IMR-90 (cell line): ENCODE results near the gene ZSWIM5. TPM values are rescaled to one million over a fixed set of nuclear protein-coding genes. Genes with fewer than 3 reads are reported as not detected.

ENCODE experiments used
- ATAC-seq: fragments of 200-7000 bp; cut with Tn5 transposase; 2 replicates; pipeline ENCODE4 v1.9.1; 2020; ENCODE audit warnings: low read depth, mild to moderate bottlenecking, moderate library complexity
- BruUV-seq: library from RNA; stranded (reverse); fragments of 400-500 nt; replicated peaks from 2 replicates; lab custom pipeline; 2021; lab: Mats Ljungman, UMichigan
- CTCF ChIA-PET: fragments of 300-600 bp; formaldehyde crosslinking; extraction: SDS; loops from one replicate; lab custom pipeline; 2021; ENCODE audit warnings: antibody characterized with exemption; lab: Yijun Ruan, JAX
- POLR2A ChIA-PET: fragments of 300-600 bp; sonication (Branson Sonifier 250); formaldehyde crosslinking; loops from one replicate; lab custom pipeline; 2022; ENCODE audit warnings: antibody characterized with exemption; ENCODE audit not compliant: unreplicated experiment; lab: Charles Lee
- DNase-seq: peaks from one replicate; pipeline ENCODE4 v3.0.0; 2013
- H2AFZ ChIP-seq: replicated peaks from 2 replicates; pipeline ENCODE3; 2013; ENCODE audit warnings: low read length, mild to moderate bottlenecking; ENCODE audit not compliant: poor library complexity
- H2AK5ac ChIP-seq: 2 replicates; pipeline ENCODE4 v1.6.1; 2013; ENCODE audit warnings: low read depth, low read length, inconsistent platforms
- H2AK9ac ChIP-seq: replicated peaks from 2 replicates; pipeline ENCODE3; 2013; ENCODE audit warnings: mild to moderate bottlenecking, low read depth, low read length, moderate library complexity; ENCODE audit not compliant: poor library complexity
- H2BK120ac ChIP-seq: 2 replicates; pipeline ENCODE4 v1.6.1; 2013; ENCODE audit warnings: low read depth, low read length, inconsistent platforms
- H2BK15ac ChIP-seq: 3 replicates; pipeline ENCODE4 v1.6.1; 2013; ENCODE audit warnings: low read depth, low read length, inconsistent platforms
- H2BK20ac ChIP-seq: 2 replicates; pipeline ENCODE4 v1.6.1; 2013; ENCODE audit warnings: low read depth, mild to moderate bottlenecking, inconsistent platforms, low read length, moderate library complexity
- H2BK5ac ChIP-seq: 2 replicates; pipeline ENCODE4 v1.6.1; 2013; ENCODE audit warnings: mild to moderate bottlenecking, low read depth, low read length, inconsistent platforms; ENCODE audit not compliant: poor library complexity, severe bottlenecking
- H3K14ac ChIP-seq: replicated peaks from 2 replicates; pipeline ENCODE4 v1.6.1; 2013; ENCODE audit warnings: low read depth, low read length, inconsistent platforms
- H3K18ac ChIP-seq: 2 replicates; pipeline ENCODE4 v1.6.1; 2013; ENCODE audit warnings: low read depth, low read length, control low read depth
- H3K23ac ChIP-seq: 2 replicates; pipeline ENCODE4 v1.6.1; 2013; ENCODE audit warnings: low read depth, low read length, inconsistent platforms
- H3K27ac ChIP-seq: 2 replicates; pipeline ENCODE4 v1.5.1; 2013; ENCODE audit warnings: mild to moderate bottlenecking, control low read depth, low read length; ENCODE audit not compliant: insufficient read depth
- H3K27me3 ChIP-seq: 2 replicates; pipeline ENCODE4 v1.6.1; 2013; ENCODE audit warnings: low read length; ENCODE audit not compliant: control insufficient read depth, insufficient read depth
- H3K36me3 ChIP-seq: 2 replicates; pipeline ENCODE4 v1.6.1; 2013; ENCODE audit warnings: low read length, mixed read lengths; ENCODE audit not compliant: control insufficient read depth, insufficient read depth
- H3K4ac ChIP-seq: 2 replicates; pipeline ENCODE4 v1.6.1; 2013; ENCODE audit warnings: low read depth, low read length, inconsistent platforms
- H3K4me1 ChIP-seq: 2 replicates; pipeline ENCODE4 v1.6.1; 2013; ENCODE audit warnings: low read length, mixed read lengths; ENCODE audit not compliant: control insufficient read depth, insufficient read depth
- H3K4me2 ChIP-seq: 2 replicates; pipeline ENCODE4 v1.6.1; 2013; ENCODE audit warnings: low read depth, mild to moderate bottlenecking, control low read depth, low read length, moderate library complexity
- H3K4me3 ChIP-seq: 2 replicates; pipeline ENCODE4 v1.5.1; 2013; ENCODE audit warnings: low read depth, mild to moderate bottlenecking, control low read depth, low read length, moderate library complexity; ENCODE audit not compliant: insufficient read depth
- H3K56ac ChIP-seq: 2 replicates; pipeline ENCODE4 v1.6.1; 2013; ENCODE audit warnings: low read length, inconsistent platforms; ENCODE audit not compliant: insufficient read depth; ENCODE audit errors: extremely low read depth
- H3K79me1 ChIP-seq, 2 experiments: 2 replicates each; pipeline ENCODE4 v1.6.1; 2013; ENCODE audit warnings: low read length in 2 of 2, inconsistent platforms in 1 of 2, low read depth in 1 of 2
- H3K9ac ChIP-seq: 2 replicates; pipeline ENCODE4 v1.6.1; 2013; ENCODE audit warnings: low read depth, low read length, control low read depth
- H3K9me1 ChIP-seq: 2 replicates; pipeline ENCODE4 v1.6.1; 2013; ENCODE audit warnings: low read length, inconsistent platforms; ENCODE audit not compliant: insufficient read depth
- H3K9me3 ChIP-seq: 2 replicates; pipeline ENCODE4 v1.6.1; 2013; ENCODE audit warnings: low read length; ENCODE audit not compliant: control insufficient read depth, insufficient read depth
- H4K20me1 ChIP-seq: 2 replicates; pipeline ENCODE4 v1.6.1; 2013; ENCODE audit warnings: low read length, inconsistent platforms; ENCODE audit not compliant: insufficient read depth
- H4K5ac ChIP-seq: 2 replicates; pipeline ENCODE4 v1.6.1; 2013; ENCODE audit warnings: mild to moderate bottlenecking, low read depth, low read length, control low read depth
- H4K8ac ChIP-seq, 2 experiments: 2 replicates each; pipeline ENCODE4 v1.6.1; 2013; ENCODE audit warnings: low read depth in 2 of 2, low read length in 2 of 2, control low read depth in 1 of 2, inconsistent platforms in 1 of 2
- H4K91ac ChIP-seq: 2 replicates; pipeline ENCODE4 v1.6.1; 2013; ENCODE audit warnings: low read depth, low read length, inconsistent platforms; ENCODE audit not compliant: insufficient read depth
- BHLHE40 ChIP-seq: fragments of 150-350 bp; IDR thresholded peaks from 2 replicates; pipeline ENCODE4 v1.6.1; 2016; ENCODE audit warnings: mild to moderate bottlenecking, low read depth, low read length
- CEBPB ChIP-seq: IDR thresholded peaks from 2 replicates; pipeline ENCODE4 v1.6.1; 2012; ENCODE audit warnings: low read depth, low read length, improper control_type of control experiment
- ELK1 ChIP-seq: fragments of 150-350 bp; IDR thresholded peaks from 2 replicates; pipeline ENCODE4 v1.6.1; 2016; ENCODE audit warnings: low read depth, mild to moderate bottlenecking, low read length, moderate library complexity, borderline replicate concordance
- FOS ChIP-seq: fragments of 150-350 bp; IDR thresholded peaks from 2 replicates; pipeline ENCODE4 v1.6.1; 2016; ENCODE audit warnings: low read depth, low read length
- MAFK ChIP-seq: IDR thresholded peaks from 2 replicates; pipeline ENCODE4 v1.6.1; 2012; ENCODE audit warnings: low read depth, low read length, improper control_type of control experiment
- NFE2L2 ChIP-seq: fragments of 150-350 bp; IDR thresholded peaks from 2 replicates; pipeline ENCODE4 v1.6.1; 2016; ENCODE audit warnings: low read depth, mild to moderate bottlenecking, low read length
- RAD21 ChIP-seq: IDR thresholded peaks from 2 replicates; pipeline ENCODE4 v1.6.1; 2012; ENCODE audit warnings: low read length, improper control_type of control experiment
- RCOR1 ChIP-seq: IDR thresholded peaks from 2 replicates; pipeline ENCODE4 v1.6.1; 2012; ENCODE audit warnings: mild to moderate bottlenecking, low read length, improper control_type of control experiment; ENCODE audit not compliant: insufficient replicate concordance
- RFX5 ChIP-seq: IDR thresholded peaks from 2 replicates; pipeline ENCODE4 v1.8.0; 2012; ENCODE audit warnings: low read depth, mild to moderate bottlenecking, low read length, moderate library complexity
- WGBS, 2 experiments: methylation state at CpG; one replicate each; pipeline versions ENCODE4 v1.1.5 to v1.1.7; 2013; ENCODE audit warnings: missing lambda C conversion rate in 2 of 2; ENCODE audit not compliant: insufficient read length in 1 of 2; ENCODE audit errors: extremely low coverage in 2 of 2; 5-methylcytosine and 5-hydroxymethylcytosine counted together
- dilution Hi-C: fragments of 300-500 bp; cut with HindIII; formaldehyde crosslinking; loops from one replicate; pipeline ENCODE4 v1.14.3; 2018; ENCODE audit warnings: low sequenced_read_pairs; ENCODE audit not compliant: unreplicated experiment
- in situ Hi-C: fragments of 300-500 bp; cut with MboI; formaldehyde crosslinking; loops from 3 replicates; pipeline ENCODE4 v1.14.3; 2019; ENCODE audit warnings: low sequenced_read_pairs, inconsistent platforms, mixed read lengths
- intact Hi-C: fragments of 100-400 bp; cut with micrococcal nuclease; formaldehyde crosslinking; loops from 2 replicates; pipeline ENCODE4 v1.10.0; 2022
- polyA plus RNA-seq, 3 experiments: library from polyadenylated mRNA; depleted of rRNA; stranded (reverse); fragments of >200 nt; gene quantifications; 2 replicates each; pipeline ENCODE4 v1.2.3, GENCODE V29; 2012; ENCODE audit warnings: low replicate concordance in 1 of 3
- total RNA-seq: library from RNA; depleted of rRNA; stranded (reverse); fragments of >200 nt; gene quantifications from 2 replicates; pipeline ENCODE4 v1.2.3, GENCODE V29; 2012

Gene ZSWIM5
- total and polyA plus RNA-seq, 2 of the 4 experiments (the other 2 are of a cell fraction) = under 0.01 to 0.03 TPM

DNA sequence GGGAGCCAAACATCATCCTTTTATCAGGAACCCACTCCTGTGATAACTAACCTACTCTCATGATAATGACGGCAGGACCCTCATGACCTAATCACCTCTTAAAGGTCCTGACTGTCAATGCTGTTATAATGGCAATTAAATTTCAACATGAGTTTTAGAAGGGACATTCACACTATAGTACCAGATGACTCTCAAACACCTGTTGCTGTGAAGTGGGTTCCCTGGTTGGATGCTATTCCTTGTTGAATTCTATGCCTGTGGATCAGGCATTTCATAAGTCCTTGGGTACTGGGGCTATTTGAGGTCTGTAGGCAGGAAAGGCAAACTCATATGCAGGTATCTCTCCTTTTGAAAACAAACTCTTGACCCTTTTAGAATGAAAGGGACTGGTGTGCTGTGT lies 7.5 kb upstream of the ZSWIM5 start:
- peaks cover 16% of the 10 kb centered on the region for H3K27me3 ChIP-seq
- DNase-seq (no peak), ATAC-seq (no peak)
- H3K27ac ChIP-seq = no peak overlapping the region
- H3K56ac ChIP-seq = no peak overlapping the region
- no peak overlapping the region for H2AK9ac ChIP-seq
- no peak overlapping the region for H2BK20ac ChIP-seq
- in situ Hi-C loops = no loop called here
- H3K18ac ChIP-seq = no peak overlapping the region
- WGBS, 2 experiments = no CpG with 5 or more reads among the region's 1 CpG
- intact Hi-C loops = no loop called here
- TF ChIP-seq FOS (no peak), BHLHE40 (no peak), NFE2L2 (no peak), RCOR1 (no peak), RAD21 (no peak), ELK1 (no peak), CEBPB (no peak), MAFK (no peak), RFX5 (no peak)
- H4K91ac ChIP-seq = no peak overlapping the region
- H2BK15ac ChIP-seq = no peak overlapping the region
- ChIA-PET CTCF (no interaction called here), POLR2A (no interaction called here)
- no peak overlapping the region for H4K5ac ChIP-seq
- no peak overlapping the region for H3K4me3 ChIP-seq
- H2BK120ac ChIP-seq = no peak overlapping the region
- no peak overlapping the region for H3K23ac ChIP-seq
- H4K20me1 ChIP-seq = no peaks in the 10 kb centered on the region
- H2AFZ ChIP-seq = no peak overlapping the region
- H2AK5ac ChIP-seq = no peak overlapping the region
- H3K9me1 ChIP-seq = no peaks in the 10 kb centered on the region
- no peak overlapping the region for H2BK5ac ChIP-seq
- no peaks in the 10 kb centered on the region for H3K79me1 ChIP-seq
- H3K4me2 ChIP-seq = no peak overlapping the region
- BruUV-seq = no TSS peak
- H4K8ac ChIP-seq = no peak overlapping the region
- no peak overlapping the region for H3K4ac ChIP-seq
- dilution Hi-C loops = no loop called here
- H3K36me3 ChIP-seq = no peaks in the 10 kb centered on the region
- H3K4me1 ChIP-seq = no peaks in the 10 kb centered on the region
- no peaks in the 10 kb centered on the region for H3K9me3 ChIP-seq
- H3K9ac ChIP-seq = no peak overlapping the region
- H3K14ac ChIP-seq = no peak overlapping the region
